ENCODE data around the gene BLOC1S4.
"Not testable (repeated sequence)": the region's sequence is repeated elsewhere in the genome, so short reads cannot be mapped to it uniquely, and the experiment has no call there.

BLOC1S4 gene

GRCh38 chr4:6734165-6734786 is 18.3 kb downstream of the BLOC1S4 start:
- DNase-seq = no peak

GRCh38 chr4:6739920-6740319 is 23.9 kb downstream of the BLOC1S4 start:
- DNase-seq = no peak

- no peak for DNase-seq
Observed at GRCh38 chr4:6740347-6740746, 24.4 kb downstream of the BLOC1S4 start.

GRCh38 chr4:6742507-6742906 is 26.5 kb downstream of the BLOC1S4 start:
- no peak for DNase-seq

- no peak for DNase-seq
Observed at GRCh38 chr4:6742989-6743388, 27.0 kb downstream of the BLOC1S4 start.

- no peak for DNase-seq
Observed at GRCh38 chr4:6746721-6747293, 30.8 kb downstream of the BLOC1S4 start.

- DNase-seq = no peak
Observed at GRCh38 chr4:6747294-6748051, 31.5 kb downstream of the BLOC1S4 start.

- no peak for DNase-seq
Observed at GRCh38 chr4:6748286-6748685, 32.3 kb downstream of the BLOC1S4 start.

GRCh38 chr4:6749340-6750171 is 33.6 kb downstream of the BLOC1S4 start:
- no peak for DNase-seq

- no peak for DNase-seq
Observed at GRCh38 chr4:6750286-6751221, 34.6 kb downstream of the BLOC1S4 start.

- no peak for DNase-seq
Observed at GRCh38 chr4:6751611-6752485, 35.9 kb downstream of the BLOC1S4 start.

GRCh38 chr4:6752486-6752829 is 36.5 kb downstream of the BLOC1S4 start:
- no peak for DNase-seq

GRCh38 chr4:6753103-6753560 is 37.2 kb downstream of the BLOC1S4 start:
- peak in 7 of 51 donors; percentile 3 to 39 (median 28) for DNase-seq

GRCh38 chr4:6753891-6754290 is 37.9 kb downstream of the BLOC1S4 start:
- DNase-seq = no peak

GRCh38 chr4:6754481-6755087 is 38.6 kb downstream of the BLOC1S4 start:
- DNase-seq = no peak

- DNase-seq = no peak
Observed at GRCh38 chr4:6755088-6755753, 39.2 kb downstream of the BLOC1S4 start.

- DNase-seq = not testable (repeated sequence)
Observed at GRCh38 chr4:6756345-6756744, 40.4 kb downstream of the BLOC1S4 start.

GRCh38 chr4:6758728-6759127 is 42.8 kb downstream of the BLOC1S4 start:
- DNase-seq = no peak

- no peak for DNase-seq
Observed at GRCh38 chr4:6760865-6761264, 44.9 kb downstream of the BLOC1S4 start.

Data from hypothalamus (tissue), 51 donors.